Measurements from ENCODE around the gene SLC8A1. TPM values are rescaled to one million over a fixed set of nuclear protein-coding genes. Genes with fewer than 3 reads are reported as not detected.

The SLC8A1 gene
- total RNA-seq, 4 donors from 2014 or later, result 19.6 to 51.2 (median 31.2) TPM

DNA sequence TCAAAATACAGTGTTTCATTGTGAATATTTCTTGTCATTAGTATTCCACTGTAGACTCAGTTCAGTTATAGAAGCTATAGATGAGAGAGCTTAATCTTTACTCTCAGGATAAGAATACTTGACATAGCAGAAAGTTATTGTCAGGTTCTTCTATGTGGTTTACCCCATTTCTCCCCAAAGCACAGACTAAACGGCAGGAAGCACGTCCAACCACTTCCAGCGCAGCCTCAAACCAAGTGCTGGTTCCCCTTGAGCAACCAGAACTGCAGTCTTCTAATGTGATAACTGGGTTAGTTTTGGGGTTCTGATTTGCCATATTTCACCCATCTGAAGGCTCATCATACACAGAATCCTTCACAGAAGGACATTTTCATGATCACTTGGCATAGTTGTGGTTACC, 324.7 kb downstream of the SLC8A1 start:
- H3K27me3 ChIP-seq, result no peaks in the 10 kb centered on the region
- no peaks in the 10 kb centered on the region for H3K4me1 ChIP-seq
- H3K27ac ChIP-seq, result no peak overlapping the region

DNA sequence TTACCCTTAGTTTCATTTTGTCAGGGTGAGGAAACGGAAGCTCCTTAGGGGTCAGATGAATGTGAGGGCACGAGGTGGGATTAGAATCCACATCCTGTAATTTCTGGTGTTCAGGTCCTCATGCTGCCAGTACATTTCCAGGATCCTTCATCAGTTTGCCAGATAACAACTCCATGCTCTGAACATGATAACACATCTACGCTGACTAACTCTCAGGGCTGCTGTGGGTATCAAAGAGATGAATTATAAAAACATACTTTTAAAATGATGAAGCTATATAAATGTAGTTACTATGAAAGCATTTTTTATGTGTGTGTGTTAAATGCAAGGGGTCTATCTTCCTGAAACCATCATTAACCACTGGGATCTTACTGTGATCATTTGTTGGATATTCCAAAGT, 325.9 kb downstream of the SLC8A1 start:
- TF ChIP-seq POLR2A (IDR thresholded peaks at IDR 0.05) (no peak), CTCF (IDR thresholded peaks at IDR 0.05) (no peak)
- H3K27me3 ChIP-seq, result no peaks in the 10 kb centered on the region
- H3K27ac ChIP-seq, result no peak overlapping the region
- no peaks in the 10 kb centered on the region for H3K9me3 ChIP-seq
- no peak overlapping the region for H3K4me3 ChIP-seq
- H3K4me1 ChIP-seq, result no peaks in the 10 kb centered on the region
- no peaks in the 10 kb centered on the region for H3K36me3 ChIP-seq
- no peak for DNase-seq

More for the DNA sequence above, 324.7 kb downstream of the SLC8A1 start:
- Histone ChIP-seq H3K4me3 (no peak overlapping the region), H3K36me3 (no peaks in the 10 kb centered on the region), H3K9me3 (no peaks in the 10 kb centered on the region)
- TF ChIP-seq POLR2A (IDR thresholded peaks at IDR 0.05), result no peak
- no peak for TF ChIP-seq CTCF (IDR thresholded peaks at IDR 0.05)
- no peak for DNase-seq

DNA sequence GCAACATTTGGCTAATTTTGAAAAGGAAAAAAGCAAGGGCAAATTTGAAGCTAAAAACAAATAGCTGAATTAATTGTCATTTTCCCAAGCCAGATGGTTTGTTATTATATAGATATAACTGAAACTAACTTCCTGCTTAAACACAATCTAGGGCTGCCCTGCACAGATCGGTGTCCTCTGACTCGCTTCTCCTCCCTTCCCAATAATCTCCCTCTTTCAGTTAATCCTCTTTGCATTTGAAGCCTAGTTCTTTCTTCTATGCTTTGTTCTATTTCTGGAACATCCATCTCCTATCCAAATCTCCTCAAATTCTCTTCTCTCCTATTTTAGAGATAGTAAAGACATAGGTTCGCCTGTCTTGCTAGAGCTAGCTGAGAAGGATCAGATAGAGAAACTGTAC, 328.1 kb downstream of the SLC8A1 start:
- Histone ChIP-seq H3K36me3 (no peaks in the 10 kb centered on the region), H3K9me3 (no peaks in the 10 kb centered on the region), H3K4me3 (no peak overlapping the region), H3K27ac (no peak overlapping the region), H3K27me3 (no peaks in the 10 kb centered on the region), H3K4me1 (no peaks in the 10 kb centered on the region)
- TF ChIP-seq POLR2A (IDR thresholded peaks at IDR 0.05), result no peak
- no peak for TF ChIP-seq CTCF (IDR thresholded peaks at IDR 0.05)
- no peak for DNase-seq

- no peaks in the 10 kb centered on the region for H3K9me3 ChIP-seq
- no peak overlapping the region for H3K27ac ChIP-seq
- DNase-seq, result no peak
Observed at GRCh38 chr2:40123326-40123725, 328.6 kb downstream of the SLC8A1 start.

GRCh38 chr2:40120957-40121356, 330.9 kb downstream of the SLC8A1 start:
- Histone ChIP-seq H3K27ac (no peak overlapping the region), H3K36me3 (no peaks in the 10 kb centered on the region), H3K27me3 (no peaks in the 10 kb centered on the region), H3K4me3 (no peak overlapping the region), H3K9me3 (no peaks in the 10 kb centered on the region), H3K4me1 (no peaks in the 10 kb centered on the region)
- DNase-seq, result no peak
- no peak for TF ChIP-seq POLR2A (IDR thresholded peaks at IDR 0.05)
- TF ChIP-seq CTCF (IDR thresholded peaks at IDR 0.05), result no peak

More at GRCh38 chr2:40123326-40123725, 328.6 kb downstream of the SLC8A1 start:
- H3K36me3 ChIP-seq, result no peaks in the 10 kb centered on the region
- TF ChIP-seq CTCF (IDR thresholded peaks at IDR 0.05) (no peak), POLR2A (IDR thresholded peaks at IDR 0.05) (no peak)
- H3K4me1 ChIP-seq, result no peaks in the 10 kb centered on the region
- no peaks in the 10 kb centered on the region for H3K27me3 ChIP-seq
- no peak overlapping the region for H3K4me3 ChIP-seq

GRCh38 chr2:40120026-40120425, 331.9 kb downstream of the SLC8A1 start:
- H3K4me3 ChIP-seq, result no peak overlapping the region
- no peak overlapping the region for H3K27ac ChIP-seq
- H3K36me3 ChIP-seq, result no peaks in the 10 kb centered on the region
- no peak for DNase-seq
- H3K4me1 ChIP-seq, result no peaks in the 10 kb centered on the region
- no peak for TF ChIP-seq POLR2A (IDR thresholded peaks at IDR 0.05)
- TF ChIP-seq CTCF (IDR thresholded peaks at IDR 0.05), result no peak
- H3K27me3 ChIP-seq, result no peaks in the 10 kb centered on the region
- no peaks in the 10 kb centered on the region for H3K9me3 ChIP-seq

Data from Peyer's patch (tissue), 4 donors.